Pulmonary artery endothelial cell (primary cell): Measurements from ENCODE around the gene PCDHA7. TPM values are rescaled to one million over a fixed set of nuclear protein-coding genes. Genes with fewer than 3 reads are reported as not detected.
"Not testable (repeated sequence)": the region's sequence is repeated elsewhere in the genome, so short reads cannot be mapped to it uniquely, and the experiment has no call there.

Experiments used
- DNase-seq: peaks from one replicate; pipeline ENCODE4 v3.0.0-alpha.2; 2011; ENCODE audit warnings: low read depth, low spot score
- total RNA-seq: library from RNA; depleted of rRNA; stranded (reverse); fragments of >200 nt; gene quantifications from 2 replicates; pipeline ENCODE4 v1.2.3, GENCODE V29; 2014

The PCDHA7 gene
- total RNA-seq, result 0.25 and 0.33 TPM in 2 replicates

GRCh38 chr5:140833993-140834392 is at the start of gene PCDHA7:
TSS of gene PCDHA7 (plus strand) at chr5:140834269. CDS start at chr5:140834384, 115 bp downstream.
- no peak for DNase-seq

- no peak for DNase-seq
Observed at GRCh38 chr5:140785905-140786686, 48.0 kb upstream of the PCDHA7 start, which contains the start of gene PCDHA1. TSS of gene PCDHA1 (plus strand) at chr5:140786140.

- DNase-seq, result not testable (repeated sequence)
Observed at GRCh38 chr5:140787422-140787821, 46.6 kb upstream of the PCDHA7 start.

- DNase-seq, result not testable (repeated sequence)
Observed at GRCh38 chr5:140787849-140788504, 46.1 kb upstream of the PCDHA7 start.

- no peak for DNase-seq
Observed at GRCh38 chr5:140791089-140791488, 43.0 kb upstream of the PCDHA7 start.

GRCh38 chr5:140794595-140795258 is 39.3 kb upstream of the PCDHA7 start, which contains the start of gene PCDHA2:
TSS of gene PCDHA2 (plus strand) at chr5:140794852.
- no peak for DNase-seq

- no peak for DNase-seq
Observed at GRCh38 chr5:140795259-140795641, 38.8 kb upstream of the PCDHA7 start.

- DNase-seq, result not testable (repeated sequence)
Observed at GRCh38 chr5:140796072-140796717, 37.9 kb upstream of the PCDHA7 start.

- DNase-seq, result no peak
Observed at GRCh38 chr5:140796718-140797095, 37.4 kb upstream of the PCDHA7 start.

GRCh38 chr5:140800816-140801493 is 33.1 kb upstream of the PCDHA7 start, which contains the start of gene PCDHA3:
TSS of gene PCDHA3 (plus strand) at chr5:140801057.
- DNase-seq, result no peak

GRCh38 chr5:140801494-140801841 is 32.6 kb upstream of the PCDHA7 start:
- no peak for DNase-seq

- DNase-seq, result not testable (repeated sequence)
Observed at GRCh38 chr5:140802381-140802780, 31.7 kb upstream of the PCDHA7 start.

GRCh38 chr5:140802781-140803271 is 31.2 kb upstream of the PCDHA7 start:
- no peak for DNase-seq

GRCh38 chr5:140806834-140807775 is 27.0 kb upstream of the PCDHA7 start, which contains the start of gene PCDHA4:
TSS of gene PCDHA4 (plus strand) at chr5:140807068.
- DNase-seq, result no peak

- not testable (repeated sequence) for DNase-seq
Observed at GRCh38 chr5:140808241-140808888, 25.7 kb upstream of the PCDHA7 start.

- no peak for DNase-seq
Observed at GRCh38 chr5:140808889-140809291, 25.2 kb upstream of the PCDHA7 start.

GRCh38 chr5:140821375-140822280 is 12.4 kb upstream of the PCDHA7 start, which contains the start of gene PCDHA5:
TSS of gene PCDHA5 (plus strand) at chr5:140821613.
- no peak for DNase-seq

GRCh38 chr5:140822281-140822629 is 11.8 kb upstream of the PCDHA7 start:
- DNase-seq, result no peak
